GM12878 (cell line): ENCODE results near the gene CRACDL. TPM values are rescaled to one million over a fixed set of nuclear protein-coding genes. Genes with fewer than 3 reads are reported as not detected.

Experiments
- ATF7 ChIP-seq: fragments of 450-650 bp; IDR thresholded peaks from 2 replicates; pipeline ENCODE4 v1.6.1; 2016; ENCODE audit warnings: low read depth, mild to moderate bottlenecking
- BCLAF1 ChIP-seq: fragments of 450-650 bp; IDR thresholded peaks from 2 replicates; pipeline ENCODE4 v1.6.1; 2017; ENCODE audit warnings: antibody characterized with exemption, mild to moderate bottlenecking, moderate library complexity
- CBFB ChIP-seq: IDR thresholded peaks from 2 replicates; pipeline ENCODE4 v1.6.1; 2016; ENCODE audit warnings: antibody characterized with exemption, low read depth
- EED ChIP-seq: sonication (generic); IDR thresholded peaks from 2 replicates; pipeline ENCODE4 v1.6.1; 2016; ENCODE audit warnings: antibody characterized with exemption, low read depth
- ETV6 ChIP-seq, 2 experiments: fragments of 450-650 bp in 1 of 2; IDR thresholded peaks in 1 of 2; conservative IDR thresholded peaks in 1 of 2; 2 replicates each; pipeline ENCODE4 v1.6.1; 2014; ENCODE audit warnings: antibody characterized with exemption in 1 of 2, borderline replicate concordance in 1 of 2, low read depth in 1 of 2, mild to moderate bottlenecking in 1 of 2, moderate library complexity in 1 of 2
- GATAD2B ChIP-seq: fragments of 450-650 bp; conservative IDR thresholded peaks from 2 replicates; pipeline ENCODE4 v1.6.1; 2017; ENCODE audit warnings: low read depth, mild to moderate bottlenecking, moderate library complexity
- HDGF ChIP-seq: fragments of 450-650 bp; IDR thresholded peaks from 2 replicates; pipeline ENCODE4 v1.6.1; 2016; ENCODE audit warnings: antibody characterized with exemption
- IKZF1 ChIP-seq: fragments of 450-650 bp; conservative IDR thresholded peaks from 2 replicates; pipeline ENCODE4 v1.6.1; 2017; ENCODE audit warnings: antibody characterized with exemption, mild to moderate bottlenecking
- MEF2B ChIP-seq: fragments of 450-650 bp; IDR thresholded peaks from 2 replicates; pipeline ENCODE4 v1.6.1; 2018; ENCODE audit warnings: mild to moderate bottlenecking, moderate library complexity; ENCODE audit not compliant: partially characterized antibody, poor library complexity, severe bottlenecking
- MTA2 ChIP-seq: fragments of 450-650 bp; IDR thresholded peaks from 2 replicates; pipeline ENCODE4 v1.6.1; 2016; ENCODE audit warnings: low read depth, mild to moderate bottlenecking, moderate library complexity
- NFIC ChIP-seq: IDR thresholded peaks from 2 replicates; pipeline ENCODE4 v1.6.1; 2012; ENCODE audit warnings: low read depth, mild to moderate bottlenecking, inconsistent platforms, low read length, moderate library complexity
- NFYA ChIP-seq: IDR thresholded peaks from 2 replicates; pipeline ENCODE4 v1.6.1; 2011; ENCODE audit warnings: low read depth, mild to moderate bottlenecking, low read length, improper control_type of control experiment, borderline replicate concordance
- PAX5 ChIP-seq: IDR thresholded peaks from 2 replicates; pipeline ENCODE4 v1.6.1; 2011; ENCODE audit warnings: low read depth, low read length, borderline replicate concordance
- POLR2AphosphoS2 ChIP-seq: IDR thresholded peaks from 2 replicates; pipeline ENCODE4 v1.6.1; 2011; ENCODE audit warnings: low read depth, mild to moderate bottlenecking, low read length, improper control_type of control experiment, moderate library complexity
- RAD21 ChIP-seq: IDR thresholded peaks from 2 replicates; pipeline ENCODE4 v1.6.1; 2011; ENCODE audit warnings: mild to moderate bottlenecking, low read depth, low read length, moderate library complexity; ENCODE audit not compliant: insufficient read depth
- RELA ChIP-seq: fragments of 450-650 bp; IDR thresholded peaks from 2 replicates; pipeline ENCODE4 v1.8.0; 2014; ENCODE audit warnings: borderline replicate concordance; ENCODE audit not compliant: partially characterized antibody
- SPI1 ChIP-seq: IDR thresholded peaks from 2 replicates; pipeline ENCODE4 v1.6.1; 2011; ENCODE audit warnings: low read depth, mild to moderate bottlenecking, low read length, moderate library complexity, borderline replicate concordance; ENCODE audit not compliant: insufficient read depth
- SREBF1 ChIP-seq: IDR thresholded peaks from 2 replicates; pipeline ENCODE4 v1.6.1; 2012; ENCODE audit warnings: mild to moderate bottlenecking, low read length
- SUPT20H ChIP-seq: IDR thresholded peaks from 2 replicates; pipeline ENCODE4 v1.6.1; 2011; ENCODE audit warnings: low read depth, mild to moderate bottlenecking, low read length, moderate library complexity, borderline replicate concordance; ENCODE audit not compliant: control insufficient read depth
- TAF1 ChIP-seq: IDR thresholded peaks from 2 replicates; pipeline ENCODE4 v1.6.1; 2011; ENCODE audit warnings: mild to moderate bottlenecking, low read depth, low read length, borderline replicate concordance
- TCF12 ChIP-seq: IDR thresholded peaks from 2 replicates; pipeline ENCODE4 v1.6.1; 2011; ENCODE audit warnings: low read depth, mild to moderate bottlenecking, low read length
- polyA plus RNA-seq, 11 experiments: library from polyadenylated mRNA; depleted of rRNA in 4 of 11; unstranded in 6 of 11; stranded (reverse) in 5 of 11; fragments of >200 nt; fragmentation: Nextera tagmentation in 4 of 11; fragmentation: Illumina TruSeq in 1 of 11; extraction: Ambion mirVana in 4 of 11; extraction: Trizol in 1 of 11; gene quantifications; 1 replicate in 1 of 11; 2 replicates in 10 of 11; pipeline versions ENCODE4 v1.2.1 to v1.2.3, GENCODE V29; 2011 to 2016; ENCODE audit warnings: inconsistent platforms in 2 of 11, missing spikeins in 2 of 11, low read depth in 1 of 11
- total RNA-seq, 4 experiments: library from RNA; depleted of rRNA in 3 of 4; stranded (reverse); fragments of >200 nt in 3 of 4; fragmentation: Illumina TruSeq in 1 of 4; extraction: Trizol in 1 of 4; gene quantifications; 2 replicates each; pipeline versions ENCODE4 v1.2.1 to v1.2.3, GENCODE V29; 2013 to 2021
- TF ChIP-seq, protein P1 (sequence below): fragments of 450-650 bp; IDR thresholded peaks from 2 replicates; pipeline ENCODE4 v1.6.1; 2016; ENCODE audit warnings: mild to moderate bottlenecking
- TF ChIP-seq, protein P2 (sequence below): fragments of 450-650 bp; IDR thresholded peaks from 2 replicates; pipeline ENCODE4 v1.6.1; 2017; ENCODE audit warnings: mild to moderate bottlenecking, low read depth, inconsistent platforms; ENCODE audit not compliant: poor library complexity, severe bottlenecking

CRACDL gene
- total and polyA plus RNA-seq, 10 of the 15 experiments (the other 5 are each of a cell fraction or from before 2014, with no cell fraction given): 0.03 to 0.72 (median 0.14) TPM

DNA sequence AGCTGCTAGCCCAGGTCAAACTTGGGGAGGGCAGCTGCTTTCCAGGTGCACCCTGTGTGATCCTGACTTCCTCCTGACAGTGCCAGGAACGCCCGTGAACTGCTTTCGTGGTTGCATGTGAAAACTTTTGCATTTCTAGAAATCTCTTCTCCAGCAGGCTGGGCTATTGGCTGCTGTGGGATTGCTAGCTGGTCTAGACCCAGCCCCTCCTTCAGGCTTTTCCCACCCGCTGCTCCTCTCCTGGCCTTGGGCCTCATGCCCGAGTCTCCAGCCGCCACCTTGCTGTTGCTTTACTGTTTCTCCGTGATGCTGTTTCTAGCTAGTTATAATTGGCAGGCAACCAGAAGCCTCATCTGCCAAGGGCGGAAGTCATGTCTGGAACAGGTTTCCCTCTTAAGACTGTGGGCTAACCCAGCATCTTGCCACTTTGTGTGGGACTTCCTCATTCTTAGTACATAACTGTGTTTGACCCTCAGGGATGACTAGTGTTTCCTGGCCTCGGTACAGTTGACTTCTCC is 178.1 kb downstream of the CRACDL start (continued):
- peak; percentile 96 for TF ChIP-seq SPI1
- no peak for TF ChIP-seq RAD21
- TF ChIP-seq MEF2B: peak; percentile 37
- TF ChIP-seq POLR2AphosphoS2: no peak
- no peak for TF ChIP-seq HDGF
- no peak for TF ChIP-seq SUPT20H
- TF ChIP-seq PAX5: 0 out of 2 replicates have a peak, but pooled peaks have one; percentile 28
- peak; percentile 58; the same call in 1 of the 2 replicates for TF ChIP-seq MTA2
- TF ChIP-seq BCLAF1: no peak
- no peak for TF ChIP-seq ATF7
- TF ChIP-seq, protein P1, sequence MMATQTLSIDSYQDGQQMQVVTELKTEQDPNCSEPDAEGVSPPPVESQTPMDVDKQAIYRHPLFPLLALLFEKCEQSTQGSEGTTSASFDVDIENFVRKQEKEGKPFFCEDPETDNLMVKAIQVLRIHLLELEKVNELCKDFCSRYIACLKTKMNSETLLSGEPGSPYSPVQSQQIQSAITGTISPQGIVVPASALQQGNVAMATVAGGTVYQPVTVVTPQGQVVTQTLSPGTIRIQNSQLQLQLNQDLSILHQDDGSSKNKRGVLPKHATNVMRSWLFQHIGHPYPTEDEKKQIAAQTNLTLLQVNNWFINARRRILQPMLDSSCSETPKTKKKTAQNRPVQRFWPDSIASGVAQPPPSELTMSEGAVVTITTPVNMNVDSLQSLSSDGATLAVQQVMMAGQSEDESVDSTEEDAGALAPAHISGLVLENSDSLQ: peak; percentile 73
- no peak for TF ChIP-seq TCF12
- TF ChIP-seq, protein P2, sequence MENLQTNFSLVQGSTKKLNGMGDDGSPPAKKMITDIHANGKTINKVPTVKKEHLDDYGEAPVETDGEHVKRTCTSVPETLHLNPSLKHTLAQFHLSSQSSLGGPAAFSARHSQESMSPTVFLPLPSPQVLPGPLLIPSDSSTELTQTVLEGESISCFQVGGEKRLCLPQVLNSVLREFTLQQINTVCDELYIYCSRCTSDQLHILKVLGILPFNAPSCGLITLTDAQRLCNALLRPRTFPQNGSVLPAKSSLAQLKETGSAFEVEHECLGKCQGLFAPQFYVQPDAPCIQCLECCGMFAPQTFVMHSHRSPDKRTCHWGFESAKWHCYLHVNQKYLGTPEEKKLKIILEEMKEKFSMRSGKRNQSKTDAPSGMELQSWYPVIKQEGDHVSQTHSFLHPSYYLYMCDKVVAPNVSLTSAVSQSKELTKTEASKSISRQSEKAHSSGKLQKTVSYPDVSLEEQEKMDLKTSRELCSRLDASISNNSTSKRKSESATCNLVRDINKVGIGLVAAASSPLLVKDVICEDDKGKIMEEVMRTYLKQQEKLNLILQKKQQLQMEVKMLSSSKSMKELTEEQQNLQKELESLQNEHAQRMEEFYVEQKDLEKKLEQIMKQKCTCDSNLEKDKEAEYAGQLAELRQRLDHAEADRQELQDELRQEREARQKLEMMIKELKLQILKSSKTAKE: peak; percentile 33
- TF ChIP-seq NFYA: no peak
- peak; percentile 47; the same call in 1 of the 2 replicates for TF ChIP-seq NFIC
- TF ChIP-seq CBFB: 0 out of 2 replicates have a peak, but pooled peaks have one; percentile 44
- no peak for TF ChIP-seq SREBF1
- TF ChIP-seq ETV6 (conservative IDR thresholded peaks at IDR 0.05 in 1 of 2, IDR thresholded peaks at IDR 0.05 in 1 of 2; ENCODE audit: borderline replicate concordance in 1 of 2, low read depth in 1 of 2): peak in 1 of 2 experiments; percentile 90; a peak in 2 of 4 replicates
- TF ChIP-seq EED: peak; percentile 88
- no peak for TF ChIP-seq RELA
- TF ChIP-seq TAF1: no peak
- TF ChIP-seq GATAD2B: 0 out of 2 replicates have a peak, but pooled peaks have one; percentile 39
- TF ChIP-seq IKZF1: peak; percentile 75
